H1 (cell line): ENCODE measurements around the gene ARHGAP26.

Source experiments
- BACH1 ChIP-seq: IDR thresholded peaks from 2 replicates; pipeline ENCODE4 v1.6.1; 2012; ENCODE audit warnings: low read length, improper control_type of control experiment
- CBX8 ChIP-seq: fragments of 300-800, 300-1000 bp; sonication (generic); IDR thresholded peaks from 2 replicates; pipeline ENCODE4 v1.7.1; 2016; ENCODE audit warnings: low read depth, low read length, borderline replicate concordance
- EZH2 ChIP-seq: fragments of 200-600 bp; sonication (generic); IDR thresholded peaks from 2 replicates; pipeline ENCODE4 v1.7.1; 2012; ENCODE audit warnings: low read depth, mild to moderate bottlenecking, moderate library complexity, low read length, inconsistent platforms; ENCODE audit not compliant: severe bottlenecking
- GABPA ChIP-seq: IDR thresholded peaks from 2 replicates; pipeline ENCODE4 v1.6.1; 2011; ENCODE audit warnings: mild to moderate bottlenecking, low read length, moderate library complexity, borderline replicate concordance; ENCODE audit not compliant: insufficient read depth
- JUN ChIP-seq: IDR thresholded peaks from 2 replicates; pipeline ENCODE4 v1.6.1; 2011; ENCODE audit warnings: low read depth, mild to moderate bottlenecking, improper control_type of control experiment, low read length
- TF ChIP-seq, protein P1 (sequence below), 3 experiments: IDR thresholded peaks; 1 replicate in 2 of 3; 2 replicates in 1 of 3; pipeline versions ENCODE4 v1.5.1 to v1.6.1; 2011; ENCODE audit warnings: low read length in 3 of 3, mild to moderate bottlenecking in 3 of 3, inconsistent platforms in 2 of 3, low read depth in 1 of 3, moderate library complexity in 1 of 3; ENCODE audit not compliant: insufficient read depth in 1 of 3; ENCODE audit errors: control extremely low read depth in 1 of 3
- TF ChIP-seq, protein P2 (sequence below): IDR thresholded peaks from 2 replicates; pipeline ENCODE4 v1.6.1; 2012; ENCODE audit warnings: inconsistent platforms

DNA sequence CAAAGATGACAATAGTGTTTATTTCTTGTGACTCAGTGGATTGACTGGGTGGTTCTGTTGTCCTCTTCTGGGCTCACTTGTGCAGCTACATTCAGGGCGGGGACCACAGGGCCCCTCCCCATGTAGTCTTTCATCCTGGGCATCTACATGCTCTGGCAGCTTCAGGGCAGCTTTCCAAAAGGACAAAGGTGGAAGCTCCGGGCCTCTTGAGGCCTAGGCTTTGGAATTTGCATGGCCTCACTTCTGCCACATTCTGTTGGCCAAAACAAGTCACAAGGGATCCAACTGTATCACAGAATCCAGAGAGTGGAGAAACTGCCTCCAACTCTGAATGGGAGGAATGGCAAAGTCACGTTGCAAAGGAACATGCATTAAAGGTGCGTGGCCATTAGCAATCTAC, 64.3 kb downstream of the ARHGAP26 start:
- no peak for TF ChIP-seq CBX8
- TF ChIP-seq, protein P1, sequence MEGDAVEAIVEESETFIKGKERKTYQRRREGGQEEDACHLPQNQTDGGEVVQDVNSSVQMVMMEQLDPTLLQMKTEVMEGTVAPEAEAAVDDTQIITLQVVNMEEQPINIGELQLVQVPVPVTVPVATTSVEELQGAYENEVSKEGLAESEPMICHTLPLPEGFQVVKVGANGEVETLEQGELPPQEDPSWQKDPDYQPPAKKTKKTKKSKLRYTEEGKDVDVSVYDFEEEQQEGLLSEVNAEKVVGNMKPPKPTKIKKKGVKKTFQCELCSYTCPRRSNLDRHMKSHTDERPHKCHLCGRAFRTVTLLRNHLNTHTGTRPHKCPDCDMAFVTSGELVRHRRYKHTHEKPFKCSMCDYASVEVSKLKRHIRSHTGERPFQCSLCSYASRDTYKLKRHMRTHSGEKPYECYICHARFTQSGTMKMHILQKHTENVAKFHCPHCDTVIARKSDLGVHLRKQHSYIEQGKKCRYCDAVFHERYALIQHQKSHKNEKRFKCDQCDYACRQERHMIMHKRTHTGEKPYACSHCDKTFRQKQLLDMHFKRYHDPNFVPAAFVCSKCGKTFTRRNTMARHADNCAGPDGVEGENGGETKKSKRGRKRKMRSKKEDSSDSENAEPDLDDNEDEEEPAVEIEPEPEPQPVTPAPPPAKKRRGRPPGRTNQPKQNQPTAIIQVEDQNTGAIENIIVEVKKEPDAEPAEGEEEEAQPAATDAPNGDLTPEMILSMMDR (IDR thresholded peaks at IDR 0.05; ENCODE audit: control extremely low read depth in 1 of 3, insufficient read depth in 1 of 3, low read depth in 1 of 3, low read length in 3 of 3): no peak
- no peak for TF ChIP-seq EZH2
- TF ChIP-seq GABPA: no peak
- no peak for TF ChIP-seq BACH1
- TF ChIP-seq, protein P2, sequence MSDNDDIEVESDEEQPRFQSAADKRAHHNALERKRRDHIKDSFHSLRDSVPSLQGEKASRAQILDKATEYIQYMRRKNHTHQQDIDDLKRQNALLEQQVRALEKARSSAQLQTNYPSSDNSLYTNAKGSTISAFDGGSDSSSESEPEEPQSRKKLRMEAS: no peak
- TF ChIP-seq JUN: no peak
